ENCODE measurements around the gene PI16. TPM values are rescaled to one million over a fixed set of nuclear protein-coding genes. Genes with fewer than 3 reads are reported as not detected.

The PI16 gene
- total and polyA plus RNA-seq, 2 experiments from 2014 or later, result 0.50 TPM; not detected in 1

DNA sequence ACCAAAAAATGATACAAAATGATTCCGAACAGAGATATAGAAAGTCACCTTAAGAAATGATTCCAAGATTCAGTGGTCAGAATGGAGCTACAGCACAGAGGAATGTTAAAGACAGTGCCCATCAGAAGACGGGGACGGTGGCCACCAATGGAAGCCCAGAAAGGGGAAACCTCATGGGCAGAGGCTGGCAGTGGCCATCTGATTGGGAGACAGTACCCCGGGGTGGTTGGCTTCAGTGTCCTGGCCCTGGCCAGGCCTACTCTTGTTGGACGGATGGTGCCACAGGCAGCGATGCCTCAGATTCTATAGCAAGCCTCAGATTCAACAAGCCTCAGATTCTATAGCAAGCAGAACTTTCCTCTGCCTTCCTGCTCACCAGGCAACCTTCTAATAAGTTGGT is 16.6 kb upstream of the PI16 start:
- no peaks in the 10 kb centered on the region for H3K27me3 ChIP-seq (ENCODE audit: insufficient read depth)
- no peaks in the 10 kb centered on the region for H3K4me1 ChIP-seq (ENCODE audit: insufficient read depth)
- no peak overlapping the region for H3K4me2 ChIP-seq
- no peak overlapping the region for H2AFZ ChIP-seq
- no peaks in the 10 kb centered on the region for H3K9me2 ChIP-seq (ENCODE audit: insufficient read depth)
- H3K27me3 Mint-ChIP-seq (ENCODE audit: insufficient read depth, low read depth, poor library complexity), result peaks cover 11% of the 10 kb centered on the region
- H3K4me1 Mint-ChIP-seq, result no peaks in the 10 kb centered on the region
- no peak overlapping the region for H3K27ac Mint-ChIP-seq
- peaks cover 4% of the 10 kb centered on the region; the same call in 2 of the 3 replicates for H3K36me3 Mint-ChIP-seq (ENCODE audit: low read depth)
- TF ChIP-seq, protein P1, sequence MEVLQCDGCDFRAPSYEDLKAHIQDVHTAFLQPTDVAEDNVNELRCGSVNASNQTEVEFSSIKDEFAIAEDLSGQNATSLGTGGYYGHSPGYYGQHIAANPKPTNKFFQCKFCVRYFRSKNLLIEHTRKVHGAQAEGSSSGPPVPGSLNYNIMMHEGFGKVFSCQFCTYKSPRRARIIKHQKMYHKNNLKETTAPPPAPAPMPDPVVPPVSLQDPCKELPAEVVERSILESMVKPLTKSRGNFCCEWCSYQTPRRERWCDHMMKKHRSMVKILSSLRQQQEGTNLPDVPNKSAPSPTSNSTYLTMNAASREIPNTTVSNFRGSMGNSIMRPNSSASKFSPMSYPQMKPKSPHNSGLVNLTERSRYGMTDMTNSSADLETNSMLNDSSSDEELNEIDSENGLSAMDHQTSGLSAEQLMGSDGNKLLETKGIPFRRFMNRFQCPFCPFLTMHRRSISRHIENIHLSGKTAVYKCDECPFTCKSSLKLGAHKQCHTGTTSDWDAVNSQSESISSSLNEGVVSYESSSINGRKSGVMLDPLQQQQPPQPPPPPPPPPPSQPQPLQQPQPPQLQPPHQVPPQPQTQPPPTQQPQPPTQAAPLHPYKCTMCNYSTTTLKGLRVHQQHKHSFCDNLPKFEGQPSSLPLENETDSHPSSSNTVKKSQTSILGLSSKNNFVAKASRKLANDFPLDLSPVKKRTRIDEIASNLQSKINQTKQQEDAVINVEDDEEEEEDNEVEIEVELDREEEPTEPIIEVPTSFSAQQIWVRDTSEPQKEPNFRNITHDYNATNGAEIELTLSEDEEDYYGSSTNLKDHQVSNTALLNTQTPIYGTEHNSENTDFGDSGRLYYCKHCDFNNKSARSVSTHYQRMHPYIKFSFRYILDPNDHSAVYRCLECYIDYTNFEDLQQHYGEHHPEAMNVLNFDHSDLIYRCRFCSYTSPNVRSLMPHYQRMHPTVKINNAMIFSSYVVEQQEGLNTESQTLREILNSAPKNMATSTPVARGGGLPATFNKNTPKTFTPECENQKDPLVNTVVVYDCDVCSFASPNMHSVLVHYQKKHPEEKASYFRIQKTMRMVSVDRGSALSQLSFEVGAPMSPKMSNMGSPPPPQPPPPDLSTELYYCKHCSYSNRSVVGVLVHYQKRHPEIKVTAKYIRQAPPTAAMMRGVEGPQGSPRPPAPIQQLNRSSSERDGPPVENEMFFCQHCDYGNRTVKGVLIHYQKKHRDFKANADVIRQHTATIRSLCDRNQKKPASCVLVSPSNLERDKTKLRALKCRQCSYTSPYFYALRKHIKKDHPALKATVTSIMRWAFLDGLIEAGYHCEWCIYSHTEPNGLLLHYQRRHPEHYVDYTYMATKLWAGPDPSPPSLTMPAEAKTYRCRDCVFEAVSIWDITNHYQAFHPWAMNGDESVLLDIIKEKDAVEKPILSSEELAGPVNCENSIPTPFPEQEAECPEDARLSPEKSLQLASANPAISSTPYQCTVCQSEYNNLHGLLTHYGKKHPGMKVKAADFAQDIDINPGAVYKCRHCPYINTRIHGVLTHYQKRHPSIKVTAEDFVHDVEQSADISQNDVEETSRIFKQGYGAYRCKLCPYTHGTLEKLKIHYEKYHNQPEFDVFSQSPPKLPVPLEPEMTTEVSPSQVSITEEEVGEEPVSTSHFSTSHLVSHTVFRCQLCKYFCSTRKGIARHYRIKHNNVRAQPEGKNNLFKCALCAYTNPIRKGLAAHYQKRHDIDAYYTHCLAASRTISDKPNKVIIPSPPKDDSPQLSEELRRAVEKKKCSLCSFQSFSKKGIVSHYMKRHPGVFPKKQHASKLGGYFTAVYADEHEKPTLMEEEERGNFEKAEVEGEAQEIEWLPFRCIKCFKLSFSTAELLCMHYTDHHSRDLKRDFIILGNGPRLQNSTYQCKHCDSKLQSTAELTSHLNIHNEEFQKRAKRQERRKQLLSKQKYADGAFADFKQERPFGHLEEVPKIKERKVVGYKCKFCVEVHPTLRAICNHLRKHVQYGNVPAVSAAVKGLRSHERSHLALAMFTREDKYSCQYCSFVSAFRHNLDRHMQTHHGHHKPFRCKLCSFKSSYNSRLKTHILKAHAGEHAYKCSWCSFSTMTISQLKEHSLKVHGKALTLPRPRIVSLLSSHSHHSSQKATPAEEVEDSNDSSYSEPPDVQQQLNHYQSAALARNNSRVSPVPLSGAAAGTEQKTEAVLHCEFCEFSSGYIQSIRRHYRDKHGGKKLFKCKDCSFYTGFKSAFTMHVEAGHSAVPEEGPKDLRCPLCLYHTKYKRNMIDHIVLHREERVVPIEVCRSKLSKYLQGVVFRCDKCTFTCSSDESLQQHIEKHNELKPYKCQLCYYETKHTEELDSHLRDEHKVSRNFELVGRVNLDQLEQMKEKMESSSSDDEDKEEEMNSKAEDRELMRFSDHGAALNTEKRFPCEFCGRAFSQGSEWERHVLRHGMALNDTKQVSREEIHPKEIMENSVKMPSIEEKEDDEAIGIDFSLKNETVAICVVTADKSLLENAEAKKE (CRISPR knock-in tag; IDR thresholded peaks at IDR 0.05), result no peak
- TF ChIP-seq, protein P2, sequence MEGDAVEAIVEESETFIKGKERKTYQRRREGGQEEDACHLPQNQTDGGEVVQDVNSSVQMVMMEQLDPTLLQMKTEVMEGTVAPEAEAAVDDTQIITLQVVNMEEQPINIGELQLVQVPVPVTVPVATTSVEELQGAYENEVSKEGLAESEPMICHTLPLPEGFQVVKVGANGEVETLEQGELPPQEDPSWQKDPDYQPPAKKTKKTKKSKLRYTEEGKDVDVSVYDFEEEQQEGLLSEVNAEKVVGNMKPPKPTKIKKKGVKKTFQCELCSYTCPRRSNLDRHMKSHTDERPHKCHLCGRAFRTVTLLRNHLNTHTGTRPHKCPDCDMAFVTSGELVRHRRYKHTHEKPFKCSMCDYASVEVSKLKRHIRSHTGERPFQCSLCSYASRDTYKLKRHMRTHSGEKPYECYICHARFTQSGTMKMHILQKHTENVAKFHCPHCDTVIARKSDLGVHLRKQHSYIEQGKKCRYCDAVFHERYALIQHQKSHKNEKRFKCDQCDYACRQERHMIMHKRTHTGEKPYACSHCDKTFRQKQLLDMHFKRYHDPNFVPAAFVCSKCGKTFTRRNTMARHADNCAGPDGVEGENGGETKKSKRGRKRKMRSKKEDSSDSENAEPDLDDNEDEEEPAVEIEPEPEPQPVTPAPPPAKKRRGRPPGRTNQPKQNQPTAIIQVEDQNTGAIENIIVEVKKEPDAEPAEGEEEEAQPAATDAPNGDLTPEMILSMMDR (conservative IDR thresholded peaks at IDR 0.05; ENCODE audit: low read depth in 2 of 2), result no peak
- ATAC-seq, result no peak
- H3K79me2 ChIP-seq (replicated peaks; ENCODE audit: insufficient read depth), result no peaks in the 10 kb centered on the region
- DNase-seq (ENCODE audit: low spot score), result no peak
- H3K36me3 ChIP-seq (ENCODE audit: insufficient read depth), result no peaks in the 10 kb centered on the region
- no peak overlapping the region for H3K27ac ChIP-seq (ENCODE audit: low read depth)
- H3K4me3 ChIP-seq, result no peak overlapping the region
- H3K9me3 Mint-ChIP-seq, result peaks cover 10% of the 10 kb centered on the region
- H4K20me1 ChIP-seq (replicated peaks; ENCODE audit: insufficient read depth), result no peaks in the 10 kb centered on the region
- H3K4me3 Mint-ChIP-seq, result no peak overlapping the region
- no peaks in the 10 kb centered on the region for H3F3A ChIP-seq (replicated peaks; ENCODE audit: low read depth)

DNA sequence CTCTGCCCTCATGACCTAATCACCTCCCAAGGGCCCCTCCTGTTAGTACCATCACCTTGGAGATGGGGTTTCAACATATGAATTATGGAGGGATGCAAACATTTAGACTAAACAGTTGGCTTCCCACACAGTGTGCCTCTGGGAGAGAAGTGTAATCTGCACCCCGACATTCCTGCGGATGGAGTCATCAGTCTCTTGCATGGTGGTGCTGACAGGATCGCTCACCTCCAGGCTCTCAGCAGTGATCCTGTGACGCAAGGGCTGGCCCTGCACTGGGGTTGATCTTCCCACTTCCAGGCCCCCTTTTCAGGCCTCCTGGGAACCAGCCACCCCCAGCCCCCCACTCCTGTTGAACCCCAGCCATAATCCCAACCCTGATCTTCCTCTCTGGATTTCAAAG is 16.0 kb upstream of the PI16 start:
- Mint-ChIP-seq H3K36me3 (ENCODE audit: low read depth) (peaks cover 4% of the 10 kb centered on the region; the same call in 2 of the 3 replicates), H3K4me3 (no peak overlapping the region), H3K27me3 (ENCODE audit: insufficient read depth, low read depth, poor library complexity) (peaks cover 11% of the 10 kb centered on the region), H3K9me3 (peaks cover 10% of the 10 kb centered on the region), H3K4me1 (no peaks in the 10 kb centered on the region; the same call in 2 of the 3 replicates), H3K27ac (no peak overlapping the region)
- Histone ChIP-seq H3K4me1 (ENCODE audit: insufficient read depth) (0 out of 2 replicates have a peak, but pooled peaks cover 3% of the 10 kb centered on the region), H4K20me1 (replicated peaks; ENCODE audit: insufficient read depth) (no peaks in the 10 kb centered on the region), H3F3A (replicated peaks; ENCODE audit: low read depth) (no peaks in the 10 kb centered on the region), H2AFZ (no peak overlapping the region), H3K4me3 (no peak overlapping the region), H3K4me2 (no peak overlapping the region), H3K27me3 (ENCODE audit: insufficient read depth) (no peaks in the 10 kb centered on the region), H3K36me3 (ENCODE audit: insufficient read depth) (no peaks in the 10 kb centered on the region), H3K9me2 (ENCODE audit: insufficient read depth) (no peaks in the 10 kb centered on the region), H3K79me2 (replicated peaks; ENCODE audit: insufficient read depth) (no peaks in the 10 kb centered on the region), H3K27ac (ENCODE audit: low read depth) (no peak overlapping the region)
- no peak for DNase-seq (ENCODE audit: low spot score)
- ATAC-seq, result no peak
- TF ChIP-seq EZH2 (IDR thresholded peaks at IDR 0.05; ENCODE audit: low read depth, unreplicated experiment) (no peak), JUNB (IDR thresholded peaks at IDR 0.05; ENCODE audit: unreplicated experiment) (no peak), NANOG (IDR thresholded peaks at IDR 0.05; ENCODE audit: borderline replicate concordance) (no peak), ZNF114 (CRISPR knock-in tag; IDR thresholded peaks at IDR 0.05) (no peak), CREB1 (CRISPR knock-in tag; IDR thresholded peaks at IDR 0.05; ENCODE audit: low read depth) (no peak), EZH2phosphoT487 (IDR thresholded peaks at IDR 0.05; ENCODE audit: unreplicated experiment) (no peak), ZNF331 (CRISPR knock-in tag; IDR thresholded peaks at IDR 0.05; ENCODE audit: low read depth) (no peak)
- TF ChIP-seq, protein P3, sequence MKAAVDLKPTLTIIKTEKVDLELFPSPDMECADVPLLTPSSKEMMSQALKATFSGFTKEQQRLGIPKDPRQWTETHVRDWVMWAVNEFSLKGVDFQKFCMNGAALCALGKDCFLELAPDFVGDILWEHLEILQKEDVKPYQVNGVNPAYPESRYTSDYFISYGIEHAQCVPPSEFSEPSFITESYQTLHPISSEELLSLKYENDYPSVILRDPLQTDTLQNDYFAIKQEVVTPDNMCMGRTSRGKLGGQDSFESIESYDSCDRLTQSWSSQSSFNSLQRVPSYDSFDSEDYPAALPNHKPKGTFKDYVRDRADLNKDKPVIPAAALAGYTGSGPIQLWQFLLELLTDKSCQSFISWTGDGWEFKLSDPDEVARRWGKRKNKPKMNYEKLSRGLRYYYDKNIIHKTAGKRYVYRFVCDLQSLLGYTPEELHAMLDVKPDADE (IDR thresholded peaks at IDR 0.05), result no peak

Data from GM23338 (cell line).